ENCODE results near the gene CALCOCO1. TPM values are rescaled to one million over a fixed set of nuclear protein-coding genes. Genes with fewer than 3 reads are reported as not detected.

Gene CALCOCO1
- total RNA-seq, 1 experiment from 2014 or later, result 27.0 TPM

DNA sequence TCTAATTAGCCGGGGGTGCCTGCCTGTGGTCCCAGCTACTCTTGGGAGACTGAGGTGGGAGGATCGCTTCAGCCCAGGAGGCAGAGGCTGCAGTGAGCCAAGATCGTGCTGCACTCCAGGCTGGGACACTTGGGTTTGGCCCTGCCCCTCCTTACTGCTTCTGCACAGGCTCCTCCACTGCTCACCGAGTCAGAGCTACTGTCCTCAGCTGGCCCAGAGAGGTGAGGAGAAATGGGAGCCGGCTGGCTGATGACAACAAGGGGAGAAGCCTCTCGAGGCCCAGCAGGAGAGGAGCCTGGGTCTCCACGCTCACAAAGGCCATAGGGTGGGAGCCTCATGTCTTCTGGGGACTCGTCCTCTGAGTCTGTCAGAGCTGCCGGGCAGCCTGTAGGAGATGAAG is 13.7 kb downstream of the CALCOCO1 start:
- Mint-ChIP-seq H3K4me1 (peaks cover 7% of the 10 kb centered on the region; the same call in 1 of the 2 replicates), H3K9me3 (no peaks in the 10 kb centered on the region), H3K27me3 (ENCODE audit: low read depth) (peaks cover 11% of the 10 kb centered on the region), H3K27ac (no peak overlapping the region), H3K4me3 (no peak overlapping the region), H3K36me3 (no peaks in the 10 kb centered on the region)
- POLR2A ChIA-PET, result no interaction called here
- CTCF ChIA-PET, result interaction anchor here (1.3 to 2.1 kb wide), 3 partner anchors 11 to 33 kb away, joined by 5 to 11 read pairs (median 8); no protein-coding TSS in a partner anchor
- no peak for DNase-seq (ENCODE audit: low spot score)
- TF ChIP-seq HMGA2 (CRISPR knock-in tag; IDR thresholded peaks at IDR 0.05) (no peak), FOXK1 (CRISPR knock-in tag; IDR thresholded peaks at IDR 0.05) (no peak), SMAD4 (CRISPR knock-in tag; IDR thresholded peaks at IDR 0.05) (no peak)
- TF ChIP-seq, protein P1, sequence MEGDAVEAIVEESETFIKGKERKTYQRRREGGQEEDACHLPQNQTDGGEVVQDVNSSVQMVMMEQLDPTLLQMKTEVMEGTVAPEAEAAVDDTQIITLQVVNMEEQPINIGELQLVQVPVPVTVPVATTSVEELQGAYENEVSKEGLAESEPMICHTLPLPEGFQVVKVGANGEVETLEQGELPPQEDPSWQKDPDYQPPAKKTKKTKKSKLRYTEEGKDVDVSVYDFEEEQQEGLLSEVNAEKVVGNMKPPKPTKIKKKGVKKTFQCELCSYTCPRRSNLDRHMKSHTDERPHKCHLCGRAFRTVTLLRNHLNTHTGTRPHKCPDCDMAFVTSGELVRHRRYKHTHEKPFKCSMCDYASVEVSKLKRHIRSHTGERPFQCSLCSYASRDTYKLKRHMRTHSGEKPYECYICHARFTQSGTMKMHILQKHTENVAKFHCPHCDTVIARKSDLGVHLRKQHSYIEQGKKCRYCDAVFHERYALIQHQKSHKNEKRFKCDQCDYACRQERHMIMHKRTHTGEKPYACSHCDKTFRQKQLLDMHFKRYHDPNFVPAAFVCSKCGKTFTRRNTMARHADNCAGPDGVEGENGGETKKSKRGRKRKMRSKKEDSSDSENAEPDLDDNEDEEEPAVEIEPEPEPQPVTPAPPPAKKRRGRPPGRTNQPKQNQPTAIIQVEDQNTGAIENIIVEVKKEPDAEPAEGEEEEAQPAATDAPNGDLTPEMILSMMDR (IDR thresholded peaks at IDR 0.05), result no peak
- TF ChIP-seq, protein P2, sequence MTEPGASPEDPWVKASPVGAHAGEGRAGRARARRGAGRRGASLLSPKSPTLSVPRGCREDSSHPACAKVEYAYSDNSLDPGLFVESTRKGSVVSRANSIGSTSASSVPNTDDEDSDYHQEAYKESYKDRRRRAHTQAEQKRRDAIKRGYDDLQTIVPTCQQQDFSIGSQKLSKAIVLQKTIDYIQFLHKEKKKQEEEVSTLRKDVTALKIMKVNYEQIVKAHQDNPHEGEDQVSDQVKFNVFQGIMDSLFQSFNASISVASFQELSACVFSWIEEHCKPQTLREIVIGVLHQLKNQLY (CRISPR knock-in tag; IDR thresholded peaks at IDR 0.05), result no peak
- TF ChIP-seq, protein P3, sequence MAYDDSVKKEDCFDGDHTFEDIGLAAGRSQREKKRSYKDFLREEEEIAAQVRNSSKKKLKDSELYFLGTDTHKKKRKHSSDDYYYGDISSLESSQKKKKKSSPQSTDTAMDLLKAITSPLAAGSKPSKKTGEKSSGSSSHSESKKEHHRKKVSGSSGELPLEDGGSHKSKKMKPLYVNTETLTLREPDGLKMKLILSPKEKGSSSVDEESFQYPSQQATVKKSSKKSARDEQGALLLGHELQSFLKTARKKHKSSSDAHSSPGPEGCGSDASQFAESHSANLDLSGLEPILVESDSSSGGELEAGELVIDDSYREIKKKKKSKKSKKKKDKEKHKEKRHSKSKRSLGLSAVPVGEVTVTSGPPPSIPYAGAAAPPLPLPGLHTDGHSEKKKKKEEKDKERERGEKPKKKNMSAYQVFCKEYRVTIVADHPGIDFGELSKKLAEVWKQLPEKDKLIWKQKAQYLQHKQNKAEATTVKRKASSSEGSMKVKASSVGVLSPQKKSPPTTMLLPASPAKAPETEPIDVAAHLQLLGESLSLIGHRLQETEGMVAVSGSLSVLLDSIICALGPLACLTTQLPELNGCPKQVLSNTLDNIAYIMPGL (CRISPR knock-in tag; IDR thresholded peaks at IDR 0.05), result no peak
- no peak for ATAC-seq

DNA sequence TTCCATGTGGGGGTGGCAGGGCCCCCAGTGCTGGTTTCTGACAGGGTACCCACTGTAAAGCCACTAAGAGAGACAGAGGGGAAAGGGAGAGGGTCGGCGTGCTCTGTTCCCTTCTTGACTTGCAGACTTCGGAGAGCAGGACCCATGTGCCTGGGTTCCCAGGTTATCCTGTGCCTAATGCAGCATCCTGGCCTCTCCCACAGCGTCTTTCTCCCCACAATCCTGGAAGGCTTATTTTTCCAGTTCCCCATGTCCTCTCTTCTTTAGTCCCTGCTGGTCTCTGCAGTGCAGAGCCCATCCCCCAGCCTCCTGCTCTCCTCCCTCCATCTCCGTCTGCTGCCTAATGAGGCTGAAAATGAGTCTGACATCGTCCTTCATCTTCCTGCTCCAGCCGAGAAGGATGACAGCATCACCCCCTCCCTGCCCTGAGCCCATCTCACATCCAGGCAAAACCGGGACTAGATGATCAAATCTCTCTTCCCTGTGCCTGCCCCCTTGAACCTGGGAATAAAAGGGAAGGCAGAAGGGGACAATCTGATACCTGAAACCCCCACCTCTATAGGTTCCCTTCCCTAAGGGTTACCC is 15.1 kb downstream of the CALCOCO1 start:
- H3K9me3 Mint-ChIP-seq, result no peaks in the 10 kb centered on the region
- no peak overlapping the region for H3K4me3 Mint-ChIP-seq
- no peaks in the 10 kb centered on the region for H3K36me3 Mint-ChIP-seq
- ATAC-seq (no peak), DNase-seq (ENCODE audit: low spot score) (no peak)
- peaks cover 17% of the 10 kb centered on the region for H3K27me3 Mint-ChIP-seq (ENCODE audit: low read depth)
- ChIA-PET POLR2A (no interaction called here), CTCF (no interaction called here)
- no peak overlapping the region for H3K27ac Mint-ChIP-seq
- peaks cover 7% of the 10 kb centered on the region; the same call in 1 of the 2 replicates for H3K4me1 Mint-ChIP-seq
- TF ChIP-seq ZNF232 (CRISPR knock-in tag; IDR thresholded peaks at IDR 0.05) (no peak), ELF4 (CRISPR knock-in tag; IDR thresholded peaks at IDR 0.05; ENCODE audit: low read depth) (no peak), FOXK1 (CRISPR knock-in tag; IDR thresholded peaks at IDR 0.05) (no peak), JAZF1 (CRISPR knock-in tag; IDR thresholded peaks at IDR 0.05) (no peak), FOXP1 (CRISPR knock-in tag; IDR thresholded peaks at IDR 0.05; ENCODE audit: borderline replicate concordance) (no peak), CBFB (CRISPR knock-in tag; IDR thresholded peaks at IDR 0.05; ENCODE audit: low read depth) (no peak), RORB (CRISPR knock-in tag; IDR thresholded peaks at IDR 0.05) (no peak), TP53 (CRISPR knock-in tag; IDR thresholded peaks at IDR 0.05) (no peak), SMAD4 (CRISPR knock-in tag; IDR thresholded peaks at IDR 0.05) (no peak), ETV6 (CRISPR knock-in tag; IDR thresholded peaks at IDR 0.05) (no peak)
- TF ChIP-seq, protein P4, sequence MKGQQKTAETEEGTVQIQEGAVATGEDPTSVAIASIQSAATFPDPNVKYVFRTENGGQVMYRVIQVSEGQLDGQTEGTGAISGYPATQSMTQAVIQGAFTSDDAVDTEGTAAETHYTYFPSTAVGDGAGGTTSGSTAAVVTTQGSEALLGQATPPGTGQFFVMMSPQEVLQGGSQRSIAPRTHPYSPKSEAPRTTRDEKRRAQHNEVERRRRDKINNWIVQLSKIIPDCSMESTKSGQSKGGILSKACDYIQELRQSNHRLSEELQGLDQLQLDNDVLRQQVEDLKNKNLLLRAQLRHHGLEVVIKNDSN (CRISPR knock-in tag; IDR thresholded peaks at IDR 0.05), result no peak
- TF ChIP-seq, protein P5, sequence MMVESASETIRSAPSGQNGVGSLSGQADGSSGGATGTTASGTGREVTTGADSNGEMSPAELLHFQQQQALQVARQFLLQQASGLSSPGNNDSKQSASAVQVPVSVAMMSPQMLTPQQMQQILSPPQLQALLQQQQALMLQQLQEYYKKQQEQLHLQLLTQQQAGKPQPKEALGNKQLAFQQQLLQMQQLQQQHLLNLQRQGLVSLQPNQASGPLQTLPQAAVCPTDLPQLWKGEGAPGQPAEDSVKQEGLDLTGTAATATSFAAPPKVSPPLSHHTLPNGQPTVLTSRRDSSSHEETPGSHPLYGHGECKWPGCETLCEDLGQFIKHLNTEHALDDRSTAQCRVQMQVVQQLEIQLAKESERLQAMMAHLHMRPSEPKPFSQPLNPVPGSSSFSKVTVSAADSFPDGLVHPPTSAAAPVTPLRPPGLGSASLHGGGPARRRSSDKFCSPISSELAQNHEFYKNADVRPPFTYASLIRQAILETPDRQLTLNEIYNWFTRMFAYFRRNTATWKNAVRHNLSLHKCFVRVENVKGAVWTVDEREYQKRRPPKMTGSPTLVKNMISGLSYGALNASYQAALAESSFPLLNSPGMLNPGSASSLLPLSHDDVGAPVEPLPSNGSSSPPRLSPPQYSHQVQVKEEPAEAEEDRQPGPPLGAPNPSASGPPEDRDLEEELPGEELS (CRISPR knock-in tag; IDR thresholded peaks at IDR 0.05), result no peak
- TF ChIP-seq, protein P6, sequence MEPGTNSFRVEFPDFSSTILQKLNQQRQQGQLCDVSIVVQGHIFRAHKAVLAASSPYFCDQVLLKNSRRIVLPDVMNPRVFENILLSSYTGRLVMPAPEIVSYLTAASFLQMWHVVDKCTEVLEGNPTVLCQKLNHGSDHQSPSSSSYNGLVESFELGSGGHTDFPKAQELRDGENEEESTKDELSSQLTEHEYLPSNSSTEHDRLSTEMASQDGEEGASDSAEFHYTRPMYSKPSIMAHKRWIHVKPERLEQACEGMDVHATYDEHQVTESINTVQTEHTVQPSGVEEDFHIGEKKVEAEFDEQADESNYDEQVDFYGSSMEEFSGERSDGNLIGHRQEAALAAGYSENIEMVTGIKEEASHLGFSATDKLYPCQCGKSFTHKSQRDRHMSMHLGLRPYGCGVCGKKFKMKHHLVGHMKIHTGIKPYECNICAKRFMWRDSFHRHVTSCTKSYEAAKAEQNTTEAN (CRISPR knock-in tag; IDR thresholded peaks at IDR 0.05), result no peak
- TF ChIP-seq, protein P7, sequence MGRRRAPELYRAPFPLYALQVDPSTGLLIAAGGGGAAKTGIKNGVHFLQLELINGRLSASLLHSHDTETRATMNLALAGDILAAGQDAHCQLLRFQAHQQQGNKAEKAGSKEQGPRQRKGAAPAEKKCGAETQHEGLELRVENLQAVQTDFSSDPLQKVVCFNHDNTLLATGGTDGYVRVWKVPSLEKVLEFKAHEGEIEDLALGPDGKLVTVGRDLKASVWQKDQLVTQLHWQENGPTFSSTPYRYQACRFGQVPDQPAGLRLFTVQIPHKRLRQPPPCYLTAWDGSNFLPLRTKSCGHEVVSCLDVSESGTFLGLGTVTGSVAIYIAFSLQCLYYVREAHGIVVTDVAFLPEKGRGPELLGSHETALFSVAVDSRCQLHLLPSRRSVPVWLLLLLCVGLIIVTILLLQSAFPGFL (CRISPR knock-in tag; IDR thresholded peaks at IDR 0.05; ENCODE audit: borderline replicate concordance), result no peak
- TF ChIP-seq, protein P8, sequence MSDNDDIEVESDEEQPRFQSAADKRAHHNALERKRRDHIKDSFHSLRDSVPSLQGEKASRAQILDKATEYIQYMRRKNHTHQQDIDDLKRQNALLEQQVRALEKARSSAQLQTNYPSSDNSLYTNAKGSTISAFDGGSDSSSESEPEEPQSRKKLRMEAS (CRISPR knock-in tag; IDR thresholded peaks at IDR 0.05), result no peak
- TF ChIP-seq, protein P9, sequence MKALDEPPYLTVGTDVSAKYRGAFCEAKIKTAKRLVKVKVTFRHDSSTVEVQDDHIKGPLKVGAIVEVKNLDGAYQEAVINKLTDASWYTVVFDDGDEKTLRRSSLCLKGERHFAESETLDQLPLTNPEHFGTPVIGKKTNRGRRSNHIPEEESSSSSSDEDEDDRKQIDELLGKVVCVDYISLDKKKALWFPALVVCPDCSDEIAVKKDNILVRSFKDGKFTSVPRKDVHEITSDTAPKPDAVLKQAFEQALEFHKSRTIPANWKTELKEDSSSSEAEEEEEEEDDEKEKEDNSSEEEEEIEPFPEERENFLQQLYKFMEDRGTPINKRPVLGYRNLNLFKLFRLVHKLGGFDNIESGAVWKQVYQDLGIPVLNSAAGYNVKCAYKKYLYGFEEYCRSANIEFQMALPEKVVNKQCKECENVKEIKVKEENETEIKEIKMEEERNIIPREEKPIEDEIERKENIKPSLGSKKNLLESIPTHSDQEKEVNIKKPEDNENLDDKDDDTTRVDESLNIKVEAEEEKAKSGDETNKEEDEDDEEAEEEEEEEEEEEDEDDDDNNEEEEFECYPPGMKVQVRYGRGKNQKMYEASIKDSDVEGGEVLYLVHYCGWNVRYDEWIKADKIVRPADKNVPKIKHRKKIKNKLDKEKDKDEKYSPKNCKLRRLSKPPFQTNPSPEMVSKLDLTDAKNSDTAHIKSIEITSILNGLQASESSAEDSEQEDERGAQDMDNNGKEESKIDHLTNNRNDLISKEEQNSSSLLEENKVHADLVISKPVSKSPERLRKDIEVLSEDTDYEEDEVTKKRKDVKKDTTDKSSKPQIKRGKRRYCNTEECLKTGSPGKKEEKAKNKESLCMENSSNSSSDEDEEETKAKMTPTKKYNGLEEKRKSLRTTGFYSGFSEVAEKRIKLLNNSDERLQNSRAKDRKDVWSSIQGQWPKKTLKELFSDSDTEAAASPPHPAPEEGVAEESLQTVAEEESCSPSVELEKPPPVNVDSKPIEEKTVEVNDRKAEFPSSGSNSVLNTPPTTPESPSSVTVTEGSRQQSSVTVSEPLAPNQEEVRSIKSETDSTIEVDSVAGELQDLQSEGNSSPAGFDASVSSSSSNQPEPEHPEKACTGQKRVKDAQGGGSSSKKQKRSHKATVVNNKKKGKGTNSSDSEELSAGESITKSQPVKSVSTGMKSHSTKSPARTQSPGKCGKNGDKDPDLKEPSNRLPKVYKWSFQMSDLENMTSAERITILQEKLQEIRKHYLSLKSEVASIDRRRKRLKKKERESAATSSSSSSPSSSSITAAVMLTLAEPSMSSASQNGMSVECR (CRISPR knock-in tag; IDR thresholded peaks at IDR 0.05; ENCODE audit: borderline replicate concordance), result no peak

All from WTC11 (cell line).